GM12891 (cell line): ENCODE measurements around the gene C7orf33. TPM values are rescaled to one million over a fixed set of nuclear protein-coding genes. Genes with fewer than 3 reads are reported as not detected.

Experiments
- DNase-seq: peaks from one replicate; pipeline ENCODE4 v3.0.0; 2011; ENCODE audit warnings: low spot score; ENCODE audit not compliant: insufficient read length
- FAIRE-seq: peaks from 2 replicates; lab custom pipeline; 2011; peaks lifted over from hg19 to GRCh38; lab: Jason Lieb, UNC
- PAX5 ChIP-seq: IDR thresholded peaks from 2 replicates; pipeline ENCODE4 v1.6.1; 2011; ENCODE audit warnings: low read length, moderate library complexity, mild to moderate bottlenecking; ENCODE audit not compliant: insufficient read depth, severe bottlenecking
- POLR2A ChIP-seq: IDR thresholded peaks from 2 replicates; pipeline ENCODE4 v1.6.1; 2011; ENCODE audit warnings: low read depth, low read length, control low read depth
- POLR2AphosphoS5 ChIP-seq: IDR thresholded peaks from 2 replicates; pipeline ENCODE4 v1.6.1; 2011; ENCODE audit warnings: low read depth, low read length, control low read depth
- POU2F2 ChIP-seq: IDR thresholded peaks from 2 replicates; pipeline ENCODE4 v1.6.1; 2011; ENCODE audit warnings: low read depth, mild to moderate bottlenecking, control low read depth, low read length, moderate library complexity
- SPI1 ChIP-seq: IDR thresholded peaks from 2 replicates; pipeline ENCODE4 v1.6.1; 2011; ENCODE audit warnings: low read depth, low read length, control low read depth
- TAF1 ChIP-seq: IDR thresholded peaks from 2 replicates; pipeline ENCODE4 v1.6.1; 2011; ENCODE audit warnings: low read depth, low read length, control low read depth
- polyA plus RNA-seq: library from polyadenylated mRNA; unstranded; fragments of >200 nt; gene quantifications from one replicate; pipeline ENCODE4 v1.2.1, GENCODE V29; 2012; ENCODE audit warnings: low read depth, missing spikeins, inconsistent platforms; ENCODE audit not compliant: missing spikeins

C7orf33 gene, protein sequence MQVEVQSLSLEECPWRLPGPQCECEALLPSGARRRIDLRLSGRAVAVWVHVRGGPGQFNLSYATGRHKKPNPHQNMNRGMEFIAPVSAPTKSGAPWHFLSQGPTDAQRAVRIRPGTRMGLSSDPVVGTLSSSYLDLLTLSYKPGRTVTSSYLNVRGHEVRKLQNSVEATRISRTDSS
- polyA plus RNA-seq, result not detected

DNA sequence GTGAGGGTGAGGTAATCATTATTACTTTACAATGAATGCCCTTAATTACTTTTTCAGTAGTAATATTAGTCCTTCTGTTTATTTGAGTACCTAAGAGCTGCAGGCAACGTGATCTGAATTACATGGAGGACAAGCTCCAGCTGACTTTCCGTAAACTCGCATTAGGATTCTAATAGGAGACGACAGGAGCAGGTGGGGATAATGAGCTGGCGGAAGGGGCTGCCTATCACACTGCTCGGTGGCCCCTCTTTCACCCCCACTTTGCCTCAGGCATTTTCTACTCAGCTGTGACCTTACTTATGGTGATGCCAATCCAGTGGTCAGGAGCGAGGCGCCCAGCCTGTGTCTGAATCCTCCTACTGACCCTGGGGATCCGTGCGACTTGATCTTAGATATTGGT is at the start of gene C7orf33:
Gene C7orf33 (plus strand): TSS at position 296 of the 400 bp plus-strand sequence. CDS start 160 bp downstream, outside the sequence.
- TF ChIP-seq PAX5, result no peak
- no peak for TF ChIP-seq POU2F2
- no peak for TF ChIP-seq POLR2AphosphoS5
- no peak for TF ChIP-seq SPI1
- TF ChIP-seq POLR2A, result no peak
- TF ChIP-seq TAF1, result no peak
- FAIRE-seq (no peak), DNase-seq (no peak)

DNA sequence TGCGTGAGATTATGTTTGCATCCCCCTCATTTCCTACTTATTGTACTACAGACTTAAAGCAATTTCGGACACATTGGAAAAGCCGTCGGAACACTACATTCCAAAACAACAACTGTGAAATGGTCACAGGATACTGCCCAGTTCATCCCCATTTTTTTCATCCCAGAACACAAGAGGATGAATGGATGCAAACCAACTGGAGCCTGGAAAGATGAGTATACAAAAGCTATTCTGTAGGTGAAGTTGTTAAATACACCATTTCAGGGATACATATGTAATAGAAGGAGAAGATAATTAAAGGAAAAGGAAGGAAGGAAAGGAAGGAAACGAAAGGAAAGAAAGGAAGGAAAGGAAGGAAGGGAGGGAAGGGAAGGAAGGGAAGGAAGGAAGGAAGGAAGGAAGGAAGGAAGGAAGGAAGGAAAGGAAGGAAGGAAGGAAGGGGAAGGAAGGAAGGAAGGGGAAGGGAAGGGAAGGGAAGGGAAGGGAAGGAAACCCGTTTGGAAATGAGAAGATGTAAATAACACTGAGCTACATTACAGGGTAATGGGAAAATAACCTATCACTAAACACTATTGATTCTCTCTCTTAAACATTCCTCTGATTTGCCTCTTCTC is 48.6 kb upstream of the C7orf33 start:
- no peak for DNase-seq
- FAIRE-seq, result no peak
- TF ChIP-seq POU2F2 (no peak), TAF1 (no peak), SPI1 (no peak)

DNA sequence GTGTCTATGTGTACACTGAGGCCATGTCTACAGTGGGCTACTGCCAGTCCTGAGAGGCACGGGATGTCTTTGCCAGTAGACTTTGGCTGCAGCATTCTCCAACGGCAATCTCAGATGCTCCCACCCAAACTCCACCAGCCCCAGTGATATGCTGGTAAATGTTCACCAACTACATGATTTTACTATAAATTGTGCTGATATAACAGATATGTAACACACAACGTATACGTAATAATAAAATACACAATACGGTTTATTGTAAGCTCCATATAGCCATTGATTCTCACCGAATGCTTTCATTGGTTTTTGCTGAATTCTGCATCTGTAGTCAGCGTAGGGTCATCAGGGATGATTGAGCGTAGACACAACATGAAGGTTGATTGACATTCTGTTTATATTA is 47.3 kb upstream of the C7orf33 start:
- TF ChIP-seq SPI1 (no peak), POU2F2 (no peak), PAX5 (no peak), TAF1 (no peak), POLR2A (no peak), POLR2AphosphoS5 (no peak)
- FAIRE-seq (no peak), DNase-seq (no peak)

DNA sequence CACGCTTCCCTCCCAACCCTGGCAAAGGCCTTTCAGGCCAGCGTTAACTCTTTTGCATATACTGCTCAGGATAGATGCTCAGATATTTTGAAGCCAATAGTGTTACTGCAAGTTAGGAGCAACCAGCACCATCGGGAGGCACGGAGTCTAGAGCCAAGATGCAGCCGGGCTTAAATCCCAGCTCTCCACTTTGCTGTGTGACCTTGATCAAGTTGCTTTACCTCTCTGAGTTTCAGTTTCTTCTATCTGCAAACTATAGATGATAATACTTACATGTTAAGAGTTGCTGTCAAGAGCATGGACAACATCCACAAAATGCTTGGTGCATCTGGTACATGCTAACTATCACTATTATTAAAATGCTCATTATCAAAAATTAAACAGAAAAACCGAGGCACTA is 45.4 kb upstream of the C7orf33 start:
- FAIRE-seq (no peak), DNase-seq (no peak)
- TF ChIP-seq SPI1, result no peak
- no peak for TF ChIP-seq POU2F2
- no peak for TF ChIP-seq TAF1
- TF ChIP-seq POLR2AphosphoS5, result no peak
- no peak for TF ChIP-seq POLR2A

DNA sequence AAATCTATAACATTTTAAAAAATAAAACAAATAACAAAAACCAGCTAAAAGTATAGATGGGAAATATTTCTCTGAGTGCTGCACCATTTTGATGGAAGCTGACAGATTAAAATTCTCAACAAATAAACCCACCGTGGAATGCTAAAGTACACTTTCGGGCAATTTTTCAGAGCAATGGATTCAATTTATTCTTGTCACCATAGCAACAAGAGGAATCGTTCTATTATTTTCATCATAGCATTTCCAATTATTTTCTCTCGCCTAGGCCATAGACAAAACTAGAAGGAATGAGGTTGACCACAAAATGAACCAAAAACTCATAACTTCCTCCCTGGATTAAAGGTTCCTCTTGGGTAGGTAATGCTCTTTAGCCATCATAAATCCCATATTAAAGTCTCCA is 44.6 kb upstream of the C7orf33 start:
- FAIRE-seq (no peak), DNase-seq (no peak)
- TF ChIP-seq POU2F2 (no peak), PAX5 (no peak), TAF1 (no peak), SPI1 (no peak), POLR2A (no peak), POLR2AphosphoS5 (no peak)

DNA sequence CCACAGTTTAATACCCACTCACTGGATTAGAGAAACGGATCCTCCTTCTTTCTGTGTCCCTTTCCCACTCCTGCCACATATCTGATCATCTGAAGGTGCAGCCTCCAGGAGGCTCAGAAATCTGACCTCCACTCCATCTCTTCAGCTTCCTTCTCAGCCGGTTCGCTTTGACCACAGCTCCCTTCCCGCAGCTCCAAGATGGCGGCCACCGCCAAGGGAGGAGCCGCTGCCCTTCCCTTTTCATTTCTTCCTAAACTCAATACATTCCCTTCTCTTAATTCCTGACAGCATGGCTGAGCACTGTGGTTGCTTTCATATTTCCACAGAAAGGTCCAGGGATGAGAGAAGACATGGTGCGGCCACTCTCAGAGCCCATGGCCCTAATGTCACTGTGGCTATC is 43.7 kb upstream of the C7orf33 start:
- no peak for DNase-seq
- no peak for TF ChIP-seq PAX5
- TF ChIP-seq SPI1, result no peak
- no peak for TF ChIP-seq TAF1
- TF ChIP-seq POU2F2, result no peak
- no peak for TF ChIP-seq POLR2A
- TF ChIP-seq POLR2AphosphoS5, result no peak
- FAIRE-seq, result no peak

DNA sequence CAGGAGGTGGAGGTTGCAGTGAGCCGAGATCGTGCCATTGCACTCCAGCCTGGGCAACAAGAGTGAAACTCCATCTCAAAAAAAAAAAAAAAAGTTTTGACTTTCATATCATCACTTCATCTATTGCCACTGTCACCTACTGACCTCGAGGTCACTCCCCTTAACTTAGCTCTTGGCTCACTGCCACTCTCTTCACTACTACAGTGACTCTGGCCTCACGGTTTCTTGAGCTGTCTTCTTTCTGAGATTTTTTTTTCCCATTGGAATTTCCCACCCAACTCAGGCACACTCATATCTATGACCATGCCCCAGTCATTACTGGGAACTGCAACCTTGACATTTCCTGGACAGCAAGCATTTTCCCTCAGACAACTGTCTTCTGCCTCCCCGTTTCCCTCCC is 42.6 kb upstream of the C7orf33 start:
- DNase-seq, result no peak
- no peak for TF ChIP-seq SPI1
- no peak for TF ChIP-seq TAF1
- TF ChIP-seq PAX5, result no peak
- TF ChIP-seq POLR2A, result no peak
- TF ChIP-seq POLR2AphosphoS5, result no peak
- TF ChIP-seq POU2F2, result no peak
- FAIRE-seq, result no peak

DNA sequence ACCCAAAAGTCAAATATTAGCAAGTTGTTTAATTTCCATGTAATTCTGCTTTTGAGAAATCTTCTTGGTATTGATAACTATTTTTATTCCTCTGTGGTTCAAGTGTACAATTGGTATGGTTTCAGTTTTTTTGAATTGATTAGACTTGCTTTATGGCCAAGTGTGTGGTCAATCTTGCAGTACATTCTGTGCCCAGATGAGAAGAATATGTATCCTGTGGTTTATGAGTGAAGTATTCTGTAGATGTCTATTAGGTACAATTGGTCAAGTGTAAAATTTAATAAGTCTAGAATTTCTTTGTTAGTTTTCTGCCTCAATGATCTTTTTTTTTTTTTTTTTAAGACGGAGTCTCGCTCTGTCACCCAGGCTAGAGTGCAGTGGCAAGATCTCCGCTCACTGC is 36.6 kb upstream of the C7orf33 start:
- DNase-seq (no peak), FAIRE-seq (no peak)
- TF ChIP-seq PAX5, result no peak
- no peak for TF ChIP-seq POLR2AphosphoS5
- TF ChIP-seq TAF1, result no peak
- no peak for TF ChIP-seq POLR2A
- no peak for TF ChIP-seq POU2F2
- TF ChIP-seq SPI1, result no peak

DNA sequence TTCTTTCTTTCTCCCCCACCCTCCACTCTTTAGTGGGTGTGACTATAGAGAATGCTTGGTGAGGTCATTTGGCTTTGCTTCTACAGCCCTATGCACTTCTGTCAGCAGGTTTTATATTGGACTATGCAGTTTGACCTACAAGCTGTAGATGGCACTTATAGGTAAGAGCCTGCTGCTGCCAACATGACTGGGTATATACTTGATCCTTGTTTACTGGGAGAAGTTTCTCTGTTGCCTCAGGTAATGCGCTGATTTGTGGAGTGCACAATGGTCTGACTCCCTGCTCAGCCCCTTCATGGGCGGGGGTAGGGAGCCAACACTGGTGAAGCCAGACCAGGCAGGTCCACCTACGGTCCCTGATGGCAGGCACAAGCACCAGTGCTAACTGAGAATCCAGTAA is 33.7 kb upstream of the C7orf33 start:
- no peak for TF ChIP-seq SPI1
- no peak for TF ChIP-seq POLR2AphosphoS5
- TF ChIP-seq PAX5, result no peak
- no peak for TF ChIP-seq POU2F2
- no peak for TF ChIP-seq TAF1
- TF ChIP-seq POLR2A, result no peak
- no peak for DNase-seq
- FAIRE-seq, result no peak

DNA sequence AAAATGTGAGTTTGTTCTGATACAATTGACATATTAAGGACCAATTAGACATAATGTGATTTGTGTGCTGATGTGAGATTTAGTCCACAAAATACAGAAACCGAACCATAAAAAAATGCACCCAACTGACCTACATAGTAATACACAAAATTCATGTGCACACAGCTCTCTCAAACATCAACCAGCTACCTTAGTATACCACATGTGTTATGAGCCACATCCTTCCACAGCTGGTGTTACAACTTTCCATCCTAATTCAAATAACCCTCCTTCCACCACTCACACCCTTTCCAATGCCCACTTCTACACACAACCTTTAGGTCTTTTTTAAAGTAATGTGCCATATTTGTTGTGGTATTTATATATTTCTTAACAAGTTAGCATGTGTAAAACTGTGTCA is 31.7 kb upstream of the C7orf33 start:
- TF ChIP-seq POLR2A (no peak), TAF1 (no peak), SPI1 (no peak), POU2F2 (no peak), PAX5 (no peak), POLR2AphosphoS5 (no peak)
- DNase-seq (no peak), FAIRE-seq (no peak)

DNA sequence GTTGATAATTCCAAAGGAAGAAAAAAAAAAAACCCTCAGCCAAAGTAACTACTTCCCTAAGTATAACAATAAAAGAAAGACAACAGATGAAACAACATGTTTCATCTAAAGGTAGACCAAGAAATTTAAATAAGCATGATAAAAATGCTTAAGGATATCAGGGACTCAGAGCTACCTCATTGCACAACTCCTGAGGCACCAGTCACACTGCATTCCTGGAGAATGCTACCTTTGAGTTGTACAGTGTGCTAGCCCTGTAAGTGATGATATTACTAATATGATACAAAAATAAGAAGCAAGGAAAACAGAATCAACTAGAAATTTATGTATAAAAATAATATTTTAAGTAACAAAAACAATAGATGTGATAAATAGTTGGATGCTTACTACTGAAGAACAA is 29.5 kb upstream of the C7orf33 start:
- TF ChIP-seq POLR2A, result no peak
- no peak for TF ChIP-seq SPI1
- TF ChIP-seq POU2F2, result no peak
- no peak for TF ChIP-seq TAF1
- no peak for TF ChIP-seq PAX5
- TF ChIP-seq POLR2AphosphoS5, result no peak
- no peak for FAIRE-seq
- no peak for DNase-seq
